Adipose tissue (tissue), 3 donors: ENCODE measurements around the gene LRFN3. TPM values are rescaled to one million over a fixed set of nuclear protein-coding genes. Genes with fewer than 3 reads are reported as not detected.

Source experiments
- H3K27ac ChIP-seq: one replicate; pipeline ENCODE4 v1.5.1; 2013; ENCODE audit warnings: low read depth, low read length
- WGBS, 3 donors: extraction: QIAGEN DNeasy Blood & Tissue Kit; methylation state at CpG; one replicate each; pipeline ENCODE4 v1.1.7; 2013; 5-methylcytosine and 5-hydroxymethylcytosine counted together
- polyA plus RNA-seq, 3 donors: library from polyadenylated mRNA; stranded (reverse); fragments of 200-250 nt; gene quantifications; one replicate each; pipeline ENCODE4 v1.2.3, GENCODE V29; 2013
- donor health status: healthy with polysubstance abuse.
- donor health status: Bipolar disorder and iron deficiency.
- donor health status: healthy.

Gene LRFN3
- polyA plus RNA-seq, 3 donors, result 5.8 to 6.7 (median 6.0) TPM

- 82 to 84% (median 84%) methylated on average over 10 of the region's 10 CpGs for WGBS, 3 donors
- no peak overlapping the region for H3K27ac ChIP-seq
These were observed 54.9 kb downstream of the LRFN3 start for GRCh38 chr19:35990771-35991730.

- no peak overlapping the region for H3K27ac ChIP-seq
- 82 to 86% (median 83%) methylated on average over 7 of the region's 7 CpGs for WGBS, 3 donors
These were observed 55.7 kb downstream of the LRFN3 start for GRCh38 chr19:35991731-35992450.

GRCh38 chr19:35992907-35993765 lies 57.0 kb downstream of the LRFN3 start:
- WGBS, 3 donors, result 86 to 93% (median 92%) methylated on average over 8 of the region's 8 CpGs
- H3K27ac ChIP-seq, result no peak overlapping the region

GRCh38 chr19:35993923-35994598 lies 57.9 kb downstream of the LRFN3 start:
- 31 to 40% (median 34%) methylated on average over 48 to 49 of the region's 49 CpGs for WGBS, 3 donors
- H3K27ac ChIP-seq, result no peak overlapping the region

Other genes starting within 250 kb of the LRFN3 start
- gene ZBTB32, start 231.8 kb upstream of the LRFN3 start, polyA plus RNA-seq, result under 1 TPM in 2 of 3 donors, not detected in 1; 0.07 to 0.12 TPM
- gene KMT2B, start 218.4 kb upstream of the LRFN3 start, polyA plus RNA-seq, result 10 to 100 TPM; 21.1 to 34.3 (median 29.4) TPM
- gene IGFLR1, start 193.9 kb upstream of the LRFN3 start, polyA plus RNA-seq, result 10 to 100 TPM; 17.4 to 30.4 (median 19.8) TPM
- gene U2AF1L4, start 191.0 kb upstream of the LRFN3 start, polyA plus RNA-seq, result 10 to 100 TPM; 13.2 to 30.3 (median 28.8) TPM
- gene PSENEN, start 190.7 kb upstream of the LRFN3 start, polyA plus RNA-seq, result 10 to 100 TPM; 37.2 to 57.2 (median 49.9) TPM
- 10 to 100 TPM in 2 of 3 donors, 1 to 10 TPM in 1; 8.9 to 20.9 (median 15.3) TPM for gene LIN37, start 187.8 kb upstream of the LRFN3 start, polyA plus RNA-seq
- gene HSPB6, start 179.3 kb upstream of the LRFN3 start, polyA plus RNA-seq, result 100 to 1,000 TPM in 2 of 3 donors, 10 to 100 TPM in 1; 63.3 to 608 (median 552) TPM
- gene PROSER3, start 178.2 kb upstream of the LRFN3 start, polyA plus RNA-seq, result 10 to 100 TPM in 1 of 3 donors, 1 to 10 TPM in 2; 5.4 to 10.6 (median 6.9) TPM
- gene ARHGAP33, start 160.8 kb upstream of the LRFN3 start, polyA plus RNA-seq, result 1 to 10 TPM; 6.0 to 9.4 (median 6.3) TPM
- 1 to 10 TPM in 1 of 3 donors, not detected in 2; 2.2 TPM for gene PRODH2, start 123.5 kb upstream of the LRFN3 start, polyA plus RNA-seq
- 10 to 100 TPM in 1 of 3 donors, under 1 TPM in 1, not detected in 1; 0.42 to 13.6 TPM for gene NPHS1, start 83.9 kb upstream of the LRFN3 start, polyA plus RNA-seq
- 10 to 100 TPM in 1 of 3 donors, under 1 TPM in 1, not detected in 1; 0.22 to 48.3 TPM for gene KIRREL2, start 79.5 kb upstream of the LRFN3 start, polyA plus RNA-seq
- gene APLP1, start 67.8 kb upstream of the LRFN3 start, polyA plus RNA-seq, result 10 to 100 TPM in 1 of 3 donors, 1 to 10 TPM in 2; 3.0 to 33.6 (median 6.4) TPM
- gene NFKBID, start 35.8 kb upstream of the LRFN3 start, polyA plus RNA-seq, result 10 to 100 TPM in 2 of 3 donors, 1 to 10 TPM in 1; 3.7 to 13.0 (median 10.5) TPM
- 10 to 100 TPM in 1 of 3 donors, 1 to 10 TPM in 2; 4.1 to 21.1 (median 6.6) TPM for gene HCST, start 33.8 kb upstream of the LRFN3 start, polyA plus RNA-seq
- gene TYROBP, start 28.1 kb upstream of the LRFN3 start, polyA plus RNA-seq, result 100 to 1,000 TPM in 2 of 3 donors, 10 to 100 TPM in 1; 23.7 to 207 (median 194) TPM
- 10 to 100 TPM; 14.9 to 26.9 (median 18.6) TPM for gene SDHAF1, start 58.8 kb downstream of the LRFN3 start, polyA plus RNA-seq
- 1 to 10 TPM in 1 of 3 donors, under 1 TPM in 2; 0.22 to 4.0 (median 0.62) TPM for gene SYNE4, start 72.4 kb downstream of the LRFN3 start, polyA plus RNA-seq
- gene ALKBH6, start 77.8 kb downstream of the LRFN3 start, polyA plus RNA-seq, result 10 to 100 TPM in 1 of 3 donors, 1 to 10 TPM in 2; 7.9 to 17.1 (median 9.8) TPM
- 1 to 10 TPM; 1.2 to 8.8 (median 2.6) TPM for gene CLIP3, start 96.5 kb downstream of the LRFN3 start, polyA plus RNA-seq
- 1 to 10 TPM; 3.5 to 7.1 (median 5.2) TPM for gene THAP8, start 117.9 kb downstream of the LRFN3 start, polyA plus RNA-seq
- under 1 TPM; 0.20 to 0.79 (median 0.25) TPM for gene WDR62, start 118.5 kb downstream of the LRFN3 start, polyA plus RNA-seq
- not detected for gene OVOL3, start 174.8 kb downstream of the LRFN3 start, polyA plus RNA-seq
- gene POLR2I, start 178.5 kb downstream of the LRFN3 start, polyA plus RNA-seq, result 100 to 1,000 TPM in 1 of 3 donors, 10 to 100 TPM in 2; 48.8 to 103 (median 51.8) TPM
- 100 to 1,000 TPM in 2 of 3 donors, 10 to 100 TPM in 1; 63.0 to 153 (median 149) TPM for gene TBCB, start 179.1 kb downstream of the LRFN3 start, polyA plus RNA-seq
- gene CAPNS1, start 203.7 kb downstream of the LRFN3 start, polyA plus RNA-seq, result 100 to 1,000 TPM; 236 to 719 (median 679) TPM
- 100 to 1,000 TPM in 2 of 3 donors, 10 to 100 TPM in 1; 25.9 to 132 (median 119) TPM for gene COX7A1, start 216.1 kb downstream of the LRFN3 start, polyA plus RNA-seq